WTC11 (cell line): ENCODE measurements around the gene FAHD1. TPM values are rescaled to one million over a fixed set of nuclear protein-coding genes. Genes with fewer than 3 reads are reported as not detected.

Experiments used
- ATAC-seq: fragments of 200-7000 bp; cut with Tn5 transposase; 2 replicates; pipeline ENCODE4 v1.10.0; 2021; ENCODE audit warnings: mild to moderate bottlenecking, moderate library complexity
- CTCF ChIA-PET: fragments of 300-600 bp; sonication (Branson Sonifier 250); formaldehyde crosslinking; loops from one replicate; lab custom pipeline; 2021; ENCODE audit warnings: antibody characterized with exemption; lab: Charles Lee
- POLR2A ChIA-PET: fragments of 350-600 bp; sonication (Branson Sonifier 250); formaldehyde crosslinking; loops from one replicate; lab custom pipeline; 2021; ENCODE audit warnings: antibody characterized with exemption; lab: Charles Lee
- DNase-seq: peaks from one replicate; pipeline ENCODE4 v3.0.0; 2021; ENCODE audit warnings: low spot score
- H3K27ac Mint-ChIP-seq: 2 replicates; pipeline ENCODE4 v1.8.0; 2021; ENCODE audit warnings: mixed read lengths
- H3K27me3 Mint-ChIP-seq: 2 replicates; pipeline ENCODE4 v1.8.0; 2021; ENCODE audit warnings: low read depth, mild to moderate bottlenecking, moderate library complexity, mixed read lengths
- H3K36me3 Mint-ChIP-seq: 2 replicates; pipeline ENCODE4 v1.8.0; 2021; ENCODE audit warnings: mixed read lengths
- H3K4me1 Mint-ChIP-seq: 2 replicates; pipeline ENCODE4 v1.8.0; 2022; ENCODE audit warnings: mixed read lengths
- H3K4me3 Mint-ChIP-seq: 2 replicates; pipeline ENCODE4 v1.8.0; 2021; ENCODE audit warnings: mild to moderate bottlenecking, moderate library complexity, mixed read lengths
- H3K9me3 Mint-ChIP-seq: 2 replicates; pipeline ENCODE4 v1.8.0; 2021; ENCODE audit warnings: mixed read lengths
- ATF2 ChIP-seq: sonication (generic); formaldehyde crosslinking; IDR thresholded peaks from 2 replicates; pipeline ENCODE4 v1.8.1; 2022; ENCODE audit warnings: low read depth, missing genetic modification reagents, borderline replicate concordance
- CBFB ChIP-seq: sonication (generic); formaldehyde crosslinking; IDR thresholded peaks from 2 replicates; pipeline ENCODE4 v1.8.1; 2022; ENCODE audit warnings: mild to moderate bottlenecking, low read depth, missing genetic modification reagents
- CDX4 ChIP-seq: fragments of 250-450 bp; sonication (Bioruptor Pico); IDR thresholded peaks from 2 replicates; pipeline ENCODE4 v1.9.0; 2021; ENCODE audit warnings: moderate library complexity, mild to moderate bottlenecking, inconsistent platforms, borderline replicate concordance
- CREB1 ChIP-seq: sonication (generic); formaldehyde crosslinking; IDR thresholded peaks from 2 replicates; pipeline ENCODE4 v1.8.0; 2023; ENCODE audit warnings: mild to moderate bottlenecking, missing genetic modification reagents
- CREM ChIP-seq: sonication (generic); formaldehyde crosslinking; IDR thresholded peaks from 2 replicates; pipeline ENCODE4 v1.8.1; 2022; ENCODE audit warnings: mild to moderate bottlenecking, missing genetic modification reagents, moderate library complexity
- ERG ChIP-seq: fragments of 250-450 bp; sonication (Bioruptor Pico); IDR thresholded peaks from 2 replicates; pipeline ENCODE4 v1.8.0; 2021; ENCODE audit warnings: mild to moderate bottlenecking
- GTF2I ChIP-seq: fragments of 250-450 bp; sonication (Bioruptor Pico); conservative IDR thresholded peaks from 2 replicates; pipeline ENCODE4 v1.4.0; 2021; ENCODE audit warnings: mild to moderate bottlenecking
- JUN ChIP-seq: sonication (generic); formaldehyde crosslinking; IDR thresholded peaks from 2 replicates; pipeline ENCODE4 v1.8.0; 2023; ENCODE audit warnings: mild to moderate bottlenecking, missing genetic modification reagents
- KAT7 ChIP-seq: sonication (generic); formaldehyde crosslinking; IDR thresholded peaks from 2 replicates; pipeline ENCODE4 v1.8.1; 2023; ENCODE audit warnings: missing genetic modification reagents, mild to moderate bottlenecking, borderline replicate concordance
- NR1H2 ChIP-seq: sonication (generic); formaldehyde crosslinking; IDR thresholded peaks from 2 replicates; pipeline ENCODE4 v1.9.0; 2021; ENCODE audit warnings: mild to moderate bottlenecking, moderate library complexity, missing genetic modification reagents
- RORB ChIP-seq: fragments of 250-450 bp; sonication (Bioruptor Pico); IDR thresholded peaks from 2 replicates; pipeline ENCODE4 v1.9.0; 2021; ENCODE audit warnings: mild to moderate bottlenecking
- SMAD4 ChIP-seq: sonication (generic); formaldehyde crosslinking; IDR thresholded peaks from 2 replicates; pipeline ENCODE4 v1.8.0; 2022; ENCODE audit warnings: mild to moderate bottlenecking, missing genetic modification reagents
- TEAD1 ChIP-seq: sonication (generic); formaldehyde crosslinking; IDR thresholded peaks from 2 replicates; pipeline ENCODE4 v1.8.0; 2022; ENCODE audit warnings: mild to moderate bottlenecking, missing genetic modification reagents
- ZNF232 ChIP-seq: sonication (generic); formaldehyde crosslinking; IDR thresholded peaks from 2 replicates; pipeline ENCODE4 v1.8.0; 2022; ENCODE audit warnings: mild to moderate bottlenecking, missing genetic modification reagents
- ZNF317 ChIP-seq: sonication (generic); formaldehyde crosslinking; IDR thresholded peaks from 2 replicates; pipeline ENCODE4 v1.8.1; 2023; ENCODE audit warnings: low read depth, mild to moderate bottlenecking, moderate library complexity, missing genetic modification reagents, borderline replicate concordance
- ZNF416 ChIP-seq: fragments of 250-450 bp; sonication (Bioruptor Pico); IDR thresholded peaks from 2 replicates; pipeline ENCODE4 v1.9.0; 2021; ENCODE audit warnings: mild to moderate bottlenecking, inconsistent platforms
- total RNA-seq: library from RNA; stranded (reverse); gene quantifications from 3 replicates; pipeline ENCODE4 v1.2.3, GENCODE V29; 2021
- TF ChIP-seq, protein P1 (sequence below): sonication (generic); formaldehyde crosslinking; IDR thresholded peaks from 2 replicates; pipeline ENCODE4 v1.8.1; 2023; ENCODE audit warnings: mild to moderate bottlenecking, missing genetic modification reagents, borderline replicate concordance
- TF ChIP-seq, protein P2 (sequence below): fragments of 200-600 bp; IDR thresholded peaks from 2 replicates; pipeline ENCODE4 v1.8.0; 2022; ENCODE audit warnings: antibody characterized with exemption

The FAHD1 gene
- total RNA-seq, 1 experiment from 2014 or later = 14.3 TPM

GRCh38 chr16:1779234-1779701 is 47.7 kb upstream of the FAHD1 start:
- no peak overlapping the region for H3K27ac Mint-ChIP-seq
- no peak for DNase-seq
- TF ChIP-seq CREB1 (CRISPR knock-in tag) (no peak), RORB (CRISPR knock-in tag) (no peak), TEAD1 (no peak), ATF2 (CRISPR knock-in tag) (no peak), JUN (no peak), CDX4 (no peak), KAT7 (CRISPR knock-in tag) (no peak), NR1H2 (CRISPR knock-in tag) (no peak), CREM (CRISPR knock-in tag) (no peak), SMAD4 (CRISPR knock-in tag) (no peak), CBFB (CRISPR knock-in tag) (no peak), GTF2I (CRISPR knock-in tag) (no peak), ZNF317 (CRISPR knock-in tag) (no peak), ZNF232 (CRISPR knock-in tag) (no peak), ERG (no peak), ZNF416 (CRISPR knock-in tag) (no peak)
- TF ChIP-seq, protein P1, sequence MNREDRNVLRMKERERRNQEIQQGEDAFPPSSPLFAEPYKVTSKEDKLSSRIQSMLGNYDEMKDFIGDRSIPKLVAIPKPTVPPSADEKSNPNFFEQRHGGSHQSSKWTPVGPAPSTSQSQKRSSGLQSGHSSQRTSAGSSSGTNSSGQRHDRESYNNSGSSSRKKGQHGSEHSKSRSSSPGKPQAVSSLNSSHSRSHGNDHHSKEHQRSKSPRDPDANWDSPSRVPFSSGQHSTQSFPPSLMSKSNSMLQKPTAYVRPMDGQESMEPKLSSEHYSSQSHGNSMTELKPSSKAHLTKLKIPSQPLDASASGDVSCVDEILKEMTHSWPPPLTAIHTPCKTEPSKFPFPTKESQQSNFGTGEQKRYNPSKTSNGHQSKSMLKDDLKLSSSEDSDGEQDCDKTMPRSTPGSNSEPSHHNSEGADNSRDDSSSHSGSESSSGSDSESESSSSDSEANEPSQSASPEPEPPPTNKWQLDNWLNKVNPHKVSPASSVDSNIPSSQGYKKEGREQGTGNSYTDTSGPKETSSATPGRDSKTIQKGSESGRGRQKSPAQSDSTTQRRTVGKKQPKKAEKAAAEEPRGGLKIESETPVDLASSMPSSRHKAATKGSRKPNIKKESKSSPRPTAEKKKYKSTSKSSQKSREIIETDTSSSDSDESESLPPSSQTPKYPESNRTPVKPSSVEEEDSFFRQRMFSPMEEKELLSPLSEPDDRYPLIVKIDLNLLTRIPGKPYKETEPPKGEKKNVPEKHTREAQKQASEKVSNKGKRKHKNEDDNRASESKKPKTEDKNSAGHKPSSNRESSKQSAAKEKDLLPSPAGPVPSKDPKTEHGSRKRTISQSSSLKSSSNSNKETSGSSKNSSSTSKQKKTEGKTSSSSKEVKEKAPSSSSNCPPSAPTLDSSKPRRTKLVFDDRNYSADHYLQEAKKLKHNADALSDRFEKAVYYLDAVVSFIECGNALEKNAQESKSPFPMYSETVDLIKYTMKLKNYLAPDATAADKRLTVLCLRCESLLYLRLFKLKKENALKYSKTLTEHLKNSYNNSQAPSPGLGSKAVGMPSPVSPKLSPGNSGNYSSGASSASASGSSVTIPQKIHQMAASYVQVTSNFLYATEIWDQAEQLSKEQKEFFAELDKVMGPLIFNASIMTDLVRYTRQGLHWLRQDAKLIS (CRISPR knock-in tag) = no peak
- TF ChIP-seq, protein P2, sequence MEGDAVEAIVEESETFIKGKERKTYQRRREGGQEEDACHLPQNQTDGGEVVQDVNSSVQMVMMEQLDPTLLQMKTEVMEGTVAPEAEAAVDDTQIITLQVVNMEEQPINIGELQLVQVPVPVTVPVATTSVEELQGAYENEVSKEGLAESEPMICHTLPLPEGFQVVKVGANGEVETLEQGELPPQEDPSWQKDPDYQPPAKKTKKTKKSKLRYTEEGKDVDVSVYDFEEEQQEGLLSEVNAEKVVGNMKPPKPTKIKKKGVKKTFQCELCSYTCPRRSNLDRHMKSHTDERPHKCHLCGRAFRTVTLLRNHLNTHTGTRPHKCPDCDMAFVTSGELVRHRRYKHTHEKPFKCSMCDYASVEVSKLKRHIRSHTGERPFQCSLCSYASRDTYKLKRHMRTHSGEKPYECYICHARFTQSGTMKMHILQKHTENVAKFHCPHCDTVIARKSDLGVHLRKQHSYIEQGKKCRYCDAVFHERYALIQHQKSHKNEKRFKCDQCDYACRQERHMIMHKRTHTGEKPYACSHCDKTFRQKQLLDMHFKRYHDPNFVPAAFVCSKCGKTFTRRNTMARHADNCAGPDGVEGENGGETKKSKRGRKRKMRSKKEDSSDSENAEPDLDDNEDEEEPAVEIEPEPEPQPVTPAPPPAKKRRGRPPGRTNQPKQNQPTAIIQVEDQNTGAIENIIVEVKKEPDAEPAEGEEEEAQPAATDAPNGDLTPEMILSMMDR = no peak
- TF ChIP-seq, all 79 proteins: peak for 0
- Mint-ChIP-seq H3K9me3 (no peaks in the 10 kb centered on the region), H3K27me3 (no peaks in the 10 kb centered on the region), H3K4me3 (no peak overlapping the region), H3K36me3 (no peaks in the 10 kb centered on the region), H3K4me1 (peaks cover 7% of the 10 kb centered on the region)
- ChIA-PET POLR2A (interaction anchor here (2.6 kb wide), 1 partner anchor 8 kb away, joined by 11 read pairs; the partner anchor contains the start of gene NME3), CTCF (interaction anchor here (0.6 kb wide), 1 partner anchor 17 kb away, joined by 3 read pairs; no protein-coding TSS in a partner anchor)
- no peak for ATAC-seq
